NCI-H1436 (cell line): Measurements from ENCODE around the gene WDR55.
"Not testable (repeated sequence)": the region's sequence is repeated elsewhere in the genome, so short reads cannot be mapped to it uniquely, and the experiment has no call there.

Experiments
- DNase-seq: peaks from one replicate; lab custom pipeline; 2025; lab: John Stamatoyannopoulos, UW

WDR55 gene, protein sequence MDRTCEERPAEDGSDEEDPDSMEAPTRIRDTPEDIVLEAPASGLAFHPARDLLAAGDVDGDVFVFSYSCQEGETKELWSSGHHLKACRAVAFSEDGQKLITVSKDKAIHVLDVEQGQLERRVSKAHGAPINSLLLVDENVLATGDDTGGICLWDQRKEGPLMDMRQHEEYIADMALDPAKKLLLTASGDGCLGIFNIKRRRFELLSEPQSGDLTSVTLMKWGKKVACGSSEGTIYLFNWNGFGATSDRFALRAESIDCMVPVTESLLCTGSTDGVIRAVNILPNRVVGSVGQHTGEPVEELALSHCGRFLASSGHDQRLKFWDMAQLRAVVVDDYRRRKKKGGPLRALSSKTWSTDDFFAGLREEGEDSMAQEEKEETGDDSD

DNA sequence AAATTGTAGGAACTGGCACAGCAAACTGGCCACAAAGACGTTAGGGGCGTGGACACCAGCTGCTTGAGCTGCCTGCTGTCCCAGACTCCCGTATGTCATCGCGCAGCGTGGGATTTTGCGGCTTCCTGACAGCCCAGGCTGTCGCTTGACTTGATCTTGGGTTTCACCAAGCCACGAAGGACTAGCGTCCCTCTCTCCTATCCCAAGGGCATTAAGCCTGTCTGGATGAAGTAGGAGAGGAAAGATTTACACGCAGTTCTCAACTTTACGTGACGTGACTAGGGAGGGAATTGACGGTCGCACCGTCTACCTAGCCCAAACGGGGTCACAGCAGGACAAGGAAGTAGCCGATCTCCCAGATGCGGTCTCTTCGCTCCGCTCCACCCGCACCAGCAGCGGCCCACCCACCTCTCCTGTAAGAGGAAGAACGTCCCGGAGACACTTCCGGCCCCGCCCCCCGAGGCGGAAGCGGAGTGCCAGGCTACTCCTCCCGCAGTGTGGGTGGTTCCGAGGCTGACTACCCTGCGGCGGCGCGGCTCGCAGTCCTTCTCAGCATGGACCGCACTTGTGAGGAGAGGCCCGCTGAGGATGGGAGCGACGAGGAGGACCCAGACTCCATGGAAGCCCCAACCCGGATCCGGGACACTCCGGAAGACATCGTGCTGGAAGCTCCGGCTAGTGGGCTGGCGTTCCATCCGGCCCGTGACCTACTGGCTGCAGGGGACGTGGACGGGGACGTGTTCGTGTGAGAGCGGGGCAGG is at the start of gene WDR55:
WDR55 (plus strand) TSS at position 546 of the 761 bp plus-strand sequence; CDS start at position 555, 9 bp downstream.
- peak; percentile 84 for DNase-seq

DNA sequence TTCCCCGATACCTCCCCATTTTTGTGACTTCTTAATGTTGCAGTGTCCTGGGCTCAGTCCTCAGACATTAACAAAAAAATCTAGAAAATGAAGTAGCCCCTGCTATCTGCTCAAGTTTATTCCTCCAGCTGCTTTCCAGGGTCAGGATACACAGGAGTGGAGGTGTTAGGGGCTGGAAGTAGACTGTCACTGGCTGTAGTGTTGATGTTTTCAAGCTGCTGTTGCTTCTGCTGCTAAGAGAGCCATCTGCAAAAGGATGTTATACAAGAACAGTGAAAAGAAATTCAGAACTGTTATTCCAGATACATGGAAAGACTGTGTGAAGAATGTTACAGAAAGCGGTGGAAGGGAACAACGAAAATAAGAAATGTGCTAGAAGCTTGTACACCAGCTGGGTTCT is 42.4 kb upstream of the WDR55 start:
- DNase-seq, result no peak

DNA sequence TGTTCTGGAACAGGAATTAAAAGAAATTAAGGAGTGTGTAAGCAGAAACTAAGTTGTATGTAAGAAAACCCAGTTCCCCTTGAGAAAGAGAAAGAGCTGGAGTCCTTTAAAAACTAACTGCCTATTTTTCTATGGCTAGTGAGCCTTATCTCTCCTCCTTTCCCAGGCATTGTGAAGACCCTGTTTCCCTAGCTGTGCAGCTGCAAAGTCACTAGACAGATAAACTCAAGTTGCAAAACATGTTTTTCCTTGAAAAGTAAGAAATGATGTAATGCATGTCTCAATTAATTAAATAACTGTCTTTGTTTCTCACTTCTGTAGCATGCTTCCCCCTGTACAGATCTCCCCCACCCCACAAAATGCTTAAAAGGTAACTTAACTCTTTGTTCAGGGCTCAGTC is 41.6 kb upstream of the WDR55 start:
- not testable (repeated sequence) for DNase-seq

DNA sequence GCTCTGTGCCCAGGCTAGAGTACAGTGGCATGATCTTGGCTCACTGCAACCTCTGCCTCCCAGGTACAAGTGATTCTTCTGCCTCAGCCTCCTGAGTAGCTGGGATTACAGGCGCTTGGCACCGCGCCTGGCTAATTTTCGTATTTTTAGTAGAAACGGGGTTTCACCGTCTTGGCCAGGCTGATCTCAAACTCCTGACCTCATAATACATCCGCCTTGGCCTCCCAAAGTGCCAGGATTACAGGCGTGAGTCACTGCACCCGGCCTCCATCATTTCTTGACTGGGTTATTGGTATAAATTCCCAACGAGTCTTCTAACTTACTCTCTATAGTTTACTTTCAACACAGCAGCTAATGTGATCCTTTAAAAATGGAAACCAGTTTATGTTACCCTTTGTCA is 39.8 kb upstream of the WDR55 start:
- DNase-seq, result not testable (repeated sequence)

DNA sequence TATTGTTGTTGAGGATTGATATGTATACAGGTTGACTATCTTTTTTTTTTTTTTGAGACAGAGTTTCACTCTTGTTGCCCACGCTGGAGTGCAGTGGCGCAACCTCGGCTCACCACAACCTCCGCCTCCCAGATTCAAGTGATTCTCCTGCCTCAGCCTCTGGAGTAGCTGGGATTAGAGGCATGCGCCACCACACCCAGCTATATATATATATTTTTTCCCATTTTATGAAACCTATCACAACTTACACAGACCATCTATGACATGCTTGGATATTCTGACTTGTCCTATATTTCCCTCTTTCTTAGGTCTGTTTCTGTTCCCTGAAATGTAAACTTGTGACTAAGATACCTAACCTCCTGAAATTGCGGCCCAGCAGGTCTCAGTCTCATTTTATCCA is 36.7 kb upstream of the WDR55 start:
- no peak for DNase-seq

DNA sequence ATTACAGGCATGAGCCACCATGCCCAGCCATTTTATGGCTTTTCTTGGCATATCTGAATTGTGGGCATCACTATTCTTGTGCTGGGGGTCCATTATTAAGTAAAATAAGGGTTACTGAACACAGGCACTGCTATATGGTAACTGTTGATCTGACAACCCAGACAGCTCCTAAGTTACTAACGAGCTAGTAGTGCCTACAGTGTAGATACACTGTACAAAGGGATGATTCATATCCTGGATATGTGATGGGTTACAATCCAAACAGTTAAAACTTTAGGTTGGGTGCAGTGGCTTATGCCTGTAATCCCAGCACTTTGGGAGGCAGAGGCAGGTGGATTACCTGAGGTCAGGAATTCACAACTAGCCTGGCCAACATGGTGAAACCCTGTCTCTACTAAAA is 36.0 kb upstream of the WDR55 start:
- no peak for DNase-seq

DNA sequence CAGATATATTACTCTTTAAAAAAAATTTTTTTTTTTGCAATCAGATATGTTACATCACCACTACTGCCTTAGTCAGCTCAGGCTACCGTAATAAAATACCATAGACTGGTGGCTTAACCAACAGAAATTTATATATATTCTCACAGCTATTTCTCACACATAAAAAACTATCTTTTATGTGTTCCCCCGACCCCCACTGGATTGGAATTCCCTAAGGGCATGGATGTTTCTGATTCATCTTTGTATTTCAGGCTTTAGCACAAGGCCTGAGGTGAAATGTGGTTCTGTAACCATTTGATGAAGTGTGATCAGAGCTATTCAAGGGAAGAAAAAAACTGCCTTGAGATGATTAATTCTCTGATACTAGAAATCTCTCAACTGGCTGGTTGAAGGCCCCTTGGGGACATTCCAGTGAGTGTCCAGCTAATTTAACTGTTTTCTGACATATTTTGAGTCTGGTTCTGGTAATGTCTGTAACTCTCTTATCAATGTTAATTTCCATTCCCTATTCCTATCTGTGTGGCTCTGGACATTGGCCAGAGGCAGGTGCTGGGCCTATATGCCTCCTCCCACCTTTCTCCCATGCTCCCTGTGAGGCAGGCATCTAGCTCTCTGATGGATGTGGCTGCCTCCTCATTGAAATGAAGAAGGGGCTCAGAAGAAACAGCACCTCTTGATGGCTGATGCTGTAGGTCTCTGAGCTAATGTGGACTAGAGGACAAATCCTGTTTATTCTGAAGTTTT is 34.2 kb upstream of the WDR55 start:
- no peak for DNase-seq

DNA sequence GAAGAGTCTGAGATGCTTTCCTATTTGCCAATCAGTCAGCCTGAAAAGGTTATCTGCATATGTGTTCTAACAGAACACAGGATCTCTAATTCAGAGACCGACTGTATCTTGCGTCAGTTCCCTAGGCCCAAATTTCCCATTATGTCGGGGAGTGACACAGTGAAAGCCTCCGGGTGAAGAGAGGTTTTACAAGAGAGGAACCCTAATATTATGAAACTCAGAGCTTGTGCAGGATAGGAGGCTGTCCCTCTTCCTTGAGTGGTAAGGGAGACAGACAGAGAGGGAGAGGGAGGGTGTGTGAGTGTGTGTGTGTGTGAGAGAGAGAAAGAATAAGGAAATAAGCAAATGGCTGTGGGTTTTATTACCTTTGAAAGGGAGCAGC is 33.7 kb upstream of the WDR55 start:
- DNase-seq, result no peak

DNA sequence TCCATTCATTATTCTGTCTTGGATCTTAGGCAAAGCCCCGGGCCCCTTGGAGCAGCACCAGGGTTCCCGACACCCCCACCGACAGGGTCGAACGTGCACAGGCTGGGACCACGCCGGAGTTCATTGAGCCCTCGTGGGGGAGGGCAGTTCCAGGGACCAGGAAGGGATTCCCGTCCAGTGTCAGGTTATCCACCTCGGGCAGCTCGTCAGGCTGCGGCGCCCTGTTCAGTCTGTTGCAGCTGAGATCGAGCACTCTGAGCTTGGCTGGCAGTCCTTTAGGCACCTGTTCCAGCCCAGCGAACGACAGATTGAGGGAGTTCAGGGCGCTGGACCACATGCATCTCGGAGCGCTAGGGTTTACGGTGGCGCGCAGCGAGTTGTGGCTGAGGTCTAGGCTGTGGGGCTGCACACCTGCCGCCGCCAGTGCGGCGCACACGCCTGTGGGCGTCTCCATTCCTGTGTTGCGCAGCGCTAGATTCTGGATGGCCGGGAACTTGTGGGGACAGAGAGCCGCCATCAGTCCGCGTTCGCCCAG is 32.8 kb upstream of the WDR55 start:
- no peak for DNase-seq

DNA sequence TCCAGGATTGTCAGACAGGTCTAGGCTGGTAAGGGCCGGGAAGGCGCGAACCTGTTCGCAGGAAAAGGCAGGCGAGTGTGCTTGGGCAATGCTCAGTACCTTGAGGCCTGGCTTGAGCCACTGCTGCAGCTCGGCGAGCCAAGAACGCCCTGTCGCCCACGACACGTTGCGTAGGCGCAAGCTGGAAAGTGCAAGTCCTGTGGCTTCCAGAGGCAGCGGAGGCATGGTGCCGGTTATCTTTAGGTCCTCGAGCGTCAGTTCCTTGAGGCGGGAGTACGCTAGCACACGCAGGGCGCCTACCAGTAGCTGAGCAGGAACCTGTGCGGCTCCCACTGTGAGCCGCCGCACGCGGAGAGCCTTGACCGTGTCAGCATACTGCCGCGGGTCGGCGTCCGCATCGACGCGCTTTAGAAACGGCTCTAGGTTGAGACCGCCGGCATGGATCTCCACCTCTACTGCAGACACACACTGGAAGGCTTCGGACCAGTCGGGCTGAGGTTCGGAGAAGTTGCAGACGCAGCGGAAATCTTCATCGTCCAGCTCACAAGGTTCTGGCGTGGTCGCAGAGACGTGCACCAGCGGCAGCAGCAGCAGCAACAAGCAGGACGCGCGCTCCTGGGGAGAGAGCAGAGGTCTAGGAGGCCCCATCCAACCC is 32.2 kb upstream of the WDR55 start:
- DNase-seq, result no peak

DNA sequence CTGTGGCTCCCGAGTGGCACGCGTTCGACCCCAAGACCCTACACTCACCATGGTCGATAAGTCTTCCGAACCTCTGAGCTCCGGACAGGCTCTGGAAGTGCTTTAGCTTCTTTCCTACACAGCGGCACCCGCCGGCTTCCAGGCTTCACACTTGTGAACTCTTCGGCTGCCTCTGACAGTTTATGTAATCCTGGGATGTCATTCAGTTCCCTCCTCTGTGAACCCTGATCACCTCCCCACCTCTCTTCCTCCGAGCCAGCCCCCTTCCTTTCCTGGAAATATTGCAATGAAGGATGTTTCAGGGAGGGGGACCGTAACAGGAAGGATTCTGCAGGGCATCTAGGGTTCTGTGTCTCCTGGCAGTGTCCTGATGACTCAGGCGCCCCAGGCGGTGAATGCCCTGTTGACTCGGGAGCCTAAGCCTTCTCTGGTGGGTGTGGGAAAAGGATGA is 31.7 kb upstream of the WDR55 start, which contains the start of gene CD14:
CD14 (minus strand) TSS at position 155 of the 451 bp plus-strand sequence; CDS start at position 51, 104 bp downstream.
- DNase-seq, result no peak

DNA sequence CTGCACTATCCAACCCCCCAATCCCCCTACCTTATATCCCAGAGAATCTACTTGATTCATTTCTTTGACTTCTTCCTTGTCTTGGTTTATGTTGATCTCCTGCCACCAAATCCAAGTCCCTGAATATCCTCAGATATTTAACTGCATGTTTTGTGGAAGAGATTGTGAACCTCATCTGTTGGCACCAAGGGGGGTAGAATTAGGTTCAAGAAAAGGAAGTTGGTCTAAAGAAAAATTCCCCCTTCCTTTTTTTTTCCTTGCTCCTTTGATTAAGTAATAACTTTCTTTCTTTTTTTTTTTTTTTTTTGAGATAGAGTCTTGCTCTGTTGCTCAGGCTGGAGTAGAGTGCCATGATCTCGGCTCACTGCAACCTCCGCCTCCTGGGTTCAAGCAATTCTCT is 31.2 kb upstream of the WDR55 start:
- DNase-seq, result no peak

DNA sequence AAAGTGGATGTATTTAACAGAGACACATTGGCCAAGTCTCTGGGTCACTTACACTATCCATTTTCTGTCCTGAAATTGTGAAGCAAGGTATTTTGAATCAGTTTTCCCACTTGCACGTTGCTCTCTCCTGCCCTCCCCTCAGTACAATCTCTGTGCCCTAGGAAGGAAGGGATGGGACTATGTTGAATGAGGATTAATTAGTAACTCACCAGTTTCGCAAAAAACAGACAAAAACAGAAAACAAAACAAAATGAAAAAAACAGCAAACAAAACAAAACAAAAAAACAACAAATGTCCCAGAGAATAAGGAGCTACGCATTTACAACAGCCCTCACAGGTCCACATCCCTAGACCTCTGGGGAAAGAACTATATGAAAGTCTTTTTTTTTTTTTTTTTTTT is 30.6 kb upstream of the WDR55 start:
- DNase-seq, result no peak

DNA sequence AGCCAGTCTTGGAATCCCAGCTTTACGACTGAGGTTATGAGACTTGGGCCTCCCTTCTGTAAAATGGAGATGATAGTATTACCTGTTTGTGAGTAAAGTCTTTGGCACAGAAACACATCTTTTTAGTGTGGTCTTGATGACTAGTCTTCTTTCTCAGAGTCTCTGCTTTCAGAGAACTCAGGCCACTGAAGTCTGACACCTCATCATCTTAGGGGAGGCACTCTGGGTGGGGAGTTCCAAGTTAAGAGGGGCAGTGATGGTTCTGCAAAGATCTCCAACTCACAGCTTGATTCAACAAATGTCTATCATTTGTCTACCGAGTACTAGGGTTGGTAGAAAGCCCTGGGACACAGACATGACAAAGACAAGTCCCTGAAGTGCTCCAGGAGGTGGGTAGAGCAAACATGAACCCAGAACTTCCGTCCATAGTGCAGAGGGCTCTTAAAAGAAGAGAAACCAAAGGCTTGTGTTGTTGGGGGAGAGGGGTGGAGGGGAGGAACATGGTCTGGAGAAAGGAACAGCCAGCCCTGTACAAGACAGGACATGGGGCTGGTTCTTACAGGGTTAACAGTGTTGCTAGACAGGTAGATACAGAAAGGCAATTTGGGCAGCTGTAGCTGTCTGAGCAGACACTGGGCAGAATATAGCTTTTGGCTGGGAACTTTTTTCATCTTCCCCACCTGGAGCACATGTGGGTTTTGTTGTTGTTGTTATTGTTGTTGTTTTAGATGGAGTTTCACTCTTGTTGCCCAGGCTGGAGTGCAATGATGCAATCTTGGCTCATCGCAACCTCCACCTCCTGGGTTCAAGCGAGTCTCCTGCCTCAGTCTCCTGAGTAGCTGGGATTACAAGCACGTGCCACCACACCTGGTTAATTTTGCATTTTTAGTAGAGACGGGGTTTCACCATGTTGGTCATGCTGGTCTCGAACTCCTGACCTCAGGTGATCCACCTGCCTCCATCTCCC is 29.1 kb upstream of the WDR55 start:
- no peak for DNase-seq

DNA sequence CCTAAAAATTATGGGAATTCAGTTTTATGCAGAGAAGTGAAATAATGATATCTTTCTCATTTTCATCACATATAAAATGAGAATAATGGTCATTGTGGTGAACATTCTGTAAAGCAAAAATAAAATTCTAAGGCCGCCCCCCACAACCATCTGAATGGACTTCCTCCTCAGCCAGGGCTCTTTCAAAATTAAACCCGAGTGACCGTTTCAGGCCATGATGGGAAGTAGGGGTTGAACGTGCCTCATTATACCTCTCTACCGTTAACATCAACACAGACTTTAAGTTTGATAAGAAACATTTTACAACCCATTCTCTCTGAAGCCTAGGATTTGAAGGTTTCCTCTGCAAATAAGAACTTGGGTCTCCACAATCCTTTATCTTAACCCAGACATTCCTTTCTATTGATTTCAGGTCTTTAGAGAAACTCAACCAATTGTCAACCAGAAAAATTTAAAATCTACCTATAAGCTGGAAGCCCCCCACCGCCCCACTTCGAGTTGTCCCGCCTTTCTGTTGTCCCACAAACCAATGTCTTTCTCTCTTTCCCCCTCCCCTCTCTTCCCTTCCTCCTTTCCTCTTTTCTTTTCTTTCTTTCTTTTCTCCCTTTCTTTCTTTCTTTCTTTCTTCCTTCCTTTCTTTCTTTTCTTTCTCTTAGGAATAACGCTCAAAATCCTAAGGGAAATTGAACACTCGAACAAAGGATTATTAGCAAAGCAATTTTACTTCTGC is 27.2 kb upstream of the WDR55 start:
- no peak for DNase-seq

DNA sequence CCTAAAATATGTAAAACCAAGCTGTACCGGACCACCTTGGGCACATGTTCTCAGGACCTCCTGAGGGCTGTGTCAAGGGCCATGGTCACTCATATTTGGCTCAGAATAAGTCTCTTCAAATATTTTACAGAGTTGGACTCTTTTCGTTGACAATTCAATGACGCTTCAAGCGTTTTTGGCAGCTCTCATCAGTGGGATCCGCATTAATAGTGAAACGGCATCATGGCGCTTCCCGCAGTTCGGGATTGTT is 25.9 kb upstream of the WDR55 start:
- not testable (repeated sequence) for DNase-seq

DNA sequence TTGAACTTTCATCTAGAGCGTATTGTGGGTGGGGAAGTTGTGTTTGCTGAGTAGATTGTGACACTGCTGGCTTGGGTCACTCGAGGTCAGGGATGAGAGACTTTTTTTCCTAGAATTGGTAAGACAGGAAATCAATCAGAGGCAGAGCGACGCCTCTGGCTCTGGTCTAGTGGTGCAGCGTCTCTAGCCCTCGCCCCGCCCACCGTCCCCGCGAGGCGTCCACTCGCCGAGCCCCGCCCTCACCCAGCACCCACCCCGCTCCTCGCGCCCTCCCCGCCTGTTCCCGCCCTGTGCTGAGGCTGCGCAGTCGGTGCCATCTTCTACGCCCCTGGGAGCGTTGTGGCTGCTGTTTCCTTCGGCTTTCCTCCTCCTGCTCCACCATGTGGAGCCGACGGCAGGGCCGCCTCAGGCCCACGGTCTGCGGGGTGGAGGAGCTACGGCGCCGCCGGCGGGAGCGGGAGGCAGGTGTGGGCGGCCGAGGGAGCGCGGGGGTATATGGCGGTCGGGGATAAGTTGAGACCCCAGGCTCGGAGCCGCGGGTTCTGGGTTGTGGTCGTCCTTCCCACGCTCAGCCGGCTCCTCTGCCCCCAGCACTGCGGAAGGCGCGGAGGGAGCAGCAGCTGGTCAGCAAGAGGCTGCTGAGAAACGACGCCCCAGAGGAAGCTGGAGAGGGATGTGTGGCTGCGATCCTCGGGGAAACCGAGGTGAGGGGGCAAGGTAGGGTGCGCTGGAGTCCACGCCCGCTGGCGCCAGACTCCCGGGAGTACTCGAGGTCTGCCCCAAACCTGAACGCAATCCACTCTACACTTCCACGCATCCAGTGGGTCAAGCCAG is 25.3 kb upstream of the WDR55 start, which contains the start of gene TMCO6:
TMCO6 (plus strand) TSS at position 304 of the 834 bp plus-strand sequence; CDS start at position 381, 77 bp downstream.
- peak; percentile 92 for DNase-seq

DNA sequence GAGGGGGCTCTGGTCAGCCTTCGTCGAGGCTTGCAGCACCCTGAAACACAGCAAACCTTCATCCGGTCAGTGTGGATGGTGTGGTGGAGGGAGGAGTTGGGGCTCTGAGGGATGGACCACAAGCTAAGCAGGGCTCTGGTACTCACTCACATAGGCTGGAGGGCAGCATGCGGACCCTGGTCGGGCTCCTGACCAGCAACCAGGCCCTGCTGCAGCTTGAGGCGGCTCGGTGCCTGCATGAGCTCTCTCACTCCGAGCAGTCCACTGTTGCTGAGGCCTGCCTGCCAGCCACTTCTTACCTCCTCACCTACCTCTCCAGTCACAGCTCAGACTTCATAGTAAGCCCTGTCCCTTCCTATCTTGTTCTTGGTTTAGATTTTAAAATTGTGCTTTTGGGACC is 23.0 kb upstream of the WDR55 start:
- no peak for DNase-seq

DNA sequence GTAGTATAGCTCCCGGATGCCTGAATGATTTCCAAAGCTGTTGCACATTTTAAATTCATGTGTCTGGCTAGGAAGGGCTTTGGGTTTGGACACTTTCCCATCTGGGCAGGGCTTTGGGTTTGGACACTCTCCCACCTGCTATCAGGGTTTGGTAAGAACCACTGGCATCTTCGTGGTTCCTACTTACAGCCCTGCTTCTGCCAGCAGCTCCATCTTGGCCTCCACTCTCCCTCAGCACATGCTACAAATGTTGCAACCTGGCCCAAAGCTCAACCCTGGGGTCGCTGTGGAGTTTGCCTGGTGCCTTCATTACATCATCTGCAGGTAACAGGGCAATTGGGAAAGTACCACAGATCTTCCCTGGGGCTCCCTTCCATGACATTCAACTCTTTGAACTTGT is 22.0 kb upstream of the WDR55 start:
- no peak for DNase-seq
